ENCODE data around the gene TMEM259. TPM values are rescaled to one million over a fixed set of nuclear protein-coding genes. Genes with fewer than 3 reads are reported as not detected.

The TMEM259 gene
- total RNA-seq, 4 donors from 2014 or later, result 101 to 182 (median 146) TPM

- 87% methylated on average over 3 of the region's 17 CpGs; no CpG with 5 or more reads in 1 of the 2 donors for WGBS, 2 donors
- DNase-seq, result no peak
- TF ChIP-seq CTCF (IDR thresholded peaks at IDR 0.05), result no peak
- TF ChIP-seq POLR2A (IDR thresholded peaks at IDR 0.05), result no peak
Observed at GRCh38 chr19:1051791-1052190, 30.9 kb upstream of the TMEM259 start.

GRCh38 chr19:1050989-1051788 lies 30.3 kb upstream of the TMEM259 start:
- H3K9me3 ChIP-seq, result peaks cover 0 to 6% (median 0%) of the 10 kb centered on the region in 3 donors
- TF ChIP-seq CTCF (IDR thresholded peaks at IDR 0.05) (no peak), POLR2A (IDR thresholded peaks at IDR 0.05) (no peak)
- H3K27ac ChIP-seq, result no peak overlapping the region
- H3K27me3 ChIP-seq, result no peaks in the 10 kb centered on the region
- DNase-seq, result no peak
- WGBS, 2 donors, result 83 to 87% methylated on average over 8 to 10 of the region's 31 CpGs
- intact Hi-C loops (cut with DNase I), result no loop called here
- H3K36me3 ChIP-seq, result peaks cover 0 to 5% (median 0%) of the 10 kb centered on the region in 3 donors
- H3K4me3 ChIP-seq, result no peak overlapping the region
- peaks cover 12 to 16% (median 15%) of the 10 kb centered on the region in 3 donors for H3K4me1 ChIP-seq

More at GRCh38 chr19:1051791-1052190, 30.9 kb upstream of the TMEM259 start:
- intact Hi-C loops (cut with DNase I), result no loop called here
- Histone ChIP-seq H3K36me3 (peaks cover 0 to 11% (median 0%) of the 10 kb centered on the region in 3 donors), H3K27me3 (no peaks in the 10 kb centered on the region), H3K4me3 (no peak overlapping the region), H3K4me1 (peaks cover 9 to 11% (median 11%) of the 10 kb centered on the region in 3 donors), H3K27ac (no peak overlapping the region), H3K9me3 (peaks cover 0 to 12% (median 5%) of the 10 kb centered on the region in 3 donors)

- no peaks in the 10 kb centered on the region for H3K9me3 ChIP-seq
- intact Hi-C loops (cut with DNase I), result no loop called here
- H3K4me1 ChIP-seq, result peaks cover 12 to 16% (median 15%) of the 10 kb centered on the region in 3 donors
- TF ChIP-seq CTCF (IDR thresholded peaks at IDR 0.05) (no peak), POLR2A (IDR thresholded peaks at IDR 0.05) (no peak)
- H3K36me3 ChIP-seq, result no peaks in the 10 kb centered on the region
- no peaks in the 10 kb centered on the region for H3K27me3 ChIP-seq
- WGBS, 2 donors, result 57% methylated on average over 1 of the region's 11 CpGs; no CpG with 5 or more reads in 1 of the 2 donors
- no peak for DNase-seq
- no peak overlapping the region for H3K4me3 ChIP-seq
- no peak overlapping the region for H3K27ac ChIP-seq
Observed at GRCh38 chr19:1049800-1050199, 28.9 kb upstream of the TMEM259 start.

- H3K9me3 ChIP-seq, result no peaks in the 10 kb centered on the region
- H3K4me3 ChIP-seq, result no peak overlapping the region
- TF ChIP-seq CTCF (IDR thresholded peaks at IDR 0.05), result no peak
- TF ChIP-seq POLR2A (IDR thresholded peaks at IDR 0.05), result no peak
- DNase-seq, result no peak
- WGBS, 2 donors, result 80 to 100% methylated on average over 4 to 6 of the region's 17 CpGs
- intact Hi-C loops (cut with DNase I), result no loop called here
- H3K36me3 ChIP-seq, result no peaks in the 10 kb centered on the region
- H3K27me3 ChIP-seq, result no peaks in the 10 kb centered on the region
- H3K27ac ChIP-seq, result no peak overlapping the region
- peaks cover 12 to 16% (median 15%) of the 10 kb centered on the region in 3 donors for H3K4me1 ChIP-seq
Observed at GRCh38 chr19:1049106-1049505, 28.2 kb upstream of the TMEM259 start.

GRCh38 chr19:1047696-1048147 lies 26.8 kb upstream of the TMEM259 start:
- peaks cover 0 to 2% (median 0%) of the 10 kb centered on the region in 4 donors for H3K27me3 ChIP-seq
- H3K27ac ChIP-seq, result peak overlapping the region in 2 of 4 donors; percentile 32 to 81
- peaks cover 16 to 24% (median 20%) of the 10 kb centered on the region in 3 donors for H3K4me1 ChIP-seq
- no peaks in the 10 kb centered on the region for H3K9me3 ChIP-seq
- TF ChIP-seq POLR2A (IDR thresholded peaks at IDR 0.05) (no peak), CTCF (IDR thresholded peaks at IDR 0.05) (no peak)
- intact Hi-C loops (cut with DNase I), result no loop called here
- H3K36me3 ChIP-seq, result no peaks in the 10 kb centered on the region
- 88% methylated on average over 7 of the region's 20 CpGs; no CpG with 5 or more reads in 1 of the 2 donors for WGBS, 2 donors
- H3K4me3 ChIP-seq, result no peak overlapping the region
- DNase-seq, result no peak

Measured in esophagus squamous epithelium (tissue), 5 donors.